ENCODE data around the gene MAPK11.

The MAPK11 gene

GRCh38 chr22:50224071-50224470 lies 46.1 kb downstream of the MAPK11 start:
- DNase-seq (ENCODE audit: low spot score): no peak

- no peak for DNase-seq (ENCODE audit: low spot score)
These were observed 47.7 kb downstream of the MAPK11 start for GRCh38 chr22:50222508-50222907.

GRCh38 chr22:50221410-50222300 lies 48.5 kb downstream of the MAPK11 start:
- DNase-seq (ENCODE audit: low spot score): no peak

- DNase-seq (ENCODE audit: low spot score): no peak
These were observed 49.4 kb downstream of the MAPK11 start for GRCh38 chr22:50220603-50221409.

GRCh38 chr22:50219800-50220602 lies 50.2 kb downstream of the MAPK11 start:
- no peak for DNase-seq (ENCODE audit: low spot score)

- DNase-seq (ENCODE audit: low spot score): no peak
These were observed 51.0 kb downstream of the MAPK11 start for GRCh38 chr22:50218996-50219727.

- DNase-seq (ENCODE audit: low spot score): no peak
These were observed 51.8 kb downstream of the MAPK11 start for GRCh38 chr22:50218153-50218995.

GRCh38 chr22:50217543-50218152 lies 52.5 kb downstream of the MAPK11 start:
- DNase-seq (ENCODE audit: low spot score): no peak

- DNase-seq (ENCODE audit: low spot score): no peak
These were observed 53.3 kb downstream of the MAPK11 start for GRCh38 chr22:50216684-50217520.

- no peak for DNase-seq (ENCODE audit: low spot score)
These were observed 54.0 kb downstream of the MAPK11 start for GRCh38 chr22:50216055-50216683.

- DNase-seq (ENCODE audit: low spot score): no peak
These were observed 54.7 kb downstream of the MAPK11 start for GRCh38 chr22:50215297-50216054.
